Skeletal muscle cell (primary cell): ENCODE data around the gene GSTM4.
"Not testable (repeated sequence)": the region's sequence is repeated elsewhere in the genome, so short reads cannot be mapped to it uniquely, and the experiment has no call there.

Experiments
- DNase-seq: peaks from one replicate; pipeline ENCODE4 v3.0.0-alpha.2; 2010; ENCODE audit warnings: low read depth
- H3K4me3 ChIP-seq: 2 replicates; pipeline ENCODE4 v1.5.1; 2011; ENCODE audit warnings: low read depth, mild to moderate bottlenecking, control low read depth, low read length, moderate library complexity

The GSTM4 gene

GRCh38 chr1:109689844-109690405 is 34.0 kb downstream of the GSTM4 start:
- H3K4me3 ChIP-seq, result no peak overlapping the region
- no peak for DNase-seq

- DNase-seq, result no peak
- H3K4me3 ChIP-seq, result no peak overlapping the region
Measured at GRCh38 chr1:109691759-109692158, 35.9 kb downstream of the GSTM4 start.

- not testable (repeated sequence) for H3K4me3 ChIP-seq, DNase-seq
Measured at GRCh38 chr1:109694400-109694799, 38.5 kb downstream of the GSTM4 start.

GRCh38 chr1:109695138-109695537 is 39.2 kb downstream of the GSTM4 start:
- H3K4me3 ChIP-seq, result not testable (repeated sequence)

GRCh38 chr1:109697066-109697465 is 41.2 kb downstream of the GSTM4 start:
- no peak overlapping the region for H3K4me3 ChIP-seq
- DNase-seq, result no peak

More at GRCh38 chr1:109695138-109695537, 39.2 kb downstream of the GSTM4 start:
- not testable (repeated sequence) for DNase-seq

- H3K4me3 ChIP-seq, DNase-seq: not testable (repeated sequence)
Measured at GRCh38 chr1:109697861-109698260, 42.0 kb downstream of the GSTM4 start.

DNA sequence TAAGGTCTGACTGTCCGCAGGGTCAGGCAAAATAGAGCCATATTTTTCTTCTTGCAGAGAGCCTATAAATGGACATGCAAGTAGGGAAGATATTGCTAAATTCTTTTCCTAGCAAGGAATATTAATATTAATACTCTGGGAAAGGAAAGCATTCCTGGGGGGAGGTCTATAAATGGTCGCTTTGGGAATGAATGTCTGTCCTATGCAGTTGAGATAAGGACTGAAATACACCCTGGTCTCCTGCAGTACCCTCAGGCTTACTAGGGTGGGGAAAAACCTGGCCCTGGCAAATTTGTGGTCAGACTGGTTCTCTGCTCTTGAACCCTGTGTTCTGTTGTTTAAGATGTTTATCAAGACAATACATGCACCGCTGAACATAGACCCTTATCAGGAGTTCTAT is 47.0 kb downstream of the GSTM4 start:
- H3K4me3 ChIP-seq, DNase-seq: not testable (repeated sequence)

- no peak for DNase-seq
- H3K4me3 ChIP-seq, result no peak overlapping the region
Measured at GRCh38 chr1:109704173-109704572, 48.3 kb downstream of the GSTM4 start.

GRCh38 chr1:109705411-109705810 is 49.5 kb downstream of the GSTM4 start:
- DNase-seq, result no peak
- no peak overlapping the region for H3K4me3 ChIP-seq

DNA sequence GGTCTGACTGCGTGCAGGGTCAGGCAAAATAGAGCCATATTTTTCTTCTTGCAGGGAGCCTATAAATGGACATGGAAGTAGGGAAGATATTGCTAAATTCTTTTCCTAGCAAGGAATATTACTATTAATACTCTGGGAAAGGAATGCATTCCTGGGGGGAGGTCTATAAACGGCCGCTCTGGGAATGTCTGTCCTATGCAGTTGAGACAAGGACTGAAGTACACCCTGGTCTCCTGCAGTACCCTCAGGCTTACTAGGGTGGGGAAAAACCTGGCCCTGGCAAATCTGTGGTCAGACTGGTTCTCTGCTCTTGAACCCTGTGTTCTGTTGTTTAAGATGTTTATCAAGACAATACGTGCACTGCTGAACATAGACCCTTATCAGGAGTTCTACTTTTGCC is 53.0 kb downstream of the GSTM4 start:
- H3K4me3 ChIP-seq, DNase-seq: not testable (repeated sequence)

DNA sequence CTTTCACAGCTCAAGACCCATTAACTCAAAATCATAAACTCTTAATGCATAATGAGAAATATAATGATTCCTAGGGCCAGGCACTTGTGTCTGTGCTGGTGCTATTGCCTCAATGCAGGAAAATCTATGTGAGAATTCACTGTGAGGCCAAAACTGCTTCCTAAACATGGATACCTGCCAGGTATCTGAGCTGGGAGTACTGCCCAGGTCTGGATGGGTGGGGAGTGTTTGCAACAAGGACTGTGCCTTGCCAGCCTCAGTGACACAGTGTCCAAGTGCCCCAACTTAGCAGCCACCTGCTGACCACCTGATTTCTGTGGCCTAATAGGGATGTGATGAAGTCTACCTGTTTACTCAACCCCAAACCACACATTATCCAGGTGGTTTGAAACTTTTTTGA is 53.9 kb downstream of the GSTM4 start:
- DNase-seq, result not testable (repeated sequence)

More for the DNA sequence above, 53.9 kb downstream of the GSTM4 start:
- H3K4me3 ChIP-seq, result not testable (repeated sequence)
